Peyer's patch (tissue), 4 donors: ENCODE data around the gene INAFM2.

Experiments
- CTCF ChIP-seq, 6 experiments: fragments of 450-650 bp in 4 of 6; fragments of 200-600 bp in 2 of 6; sonication (generic) in 1 of 6; IDR thresholded peaks; one replicate each; pipeline ENCODE4 v1.5.1; 2017 to 2019; ENCODE audit warnings: antibody characterized with exemption in 6 of 6, mild to moderate bottlenecking in 3 of 6, moderate library complexity in 1 of 6
- POLR2A ChIP-seq, 2 donors: fragments of 450-650 bp; IDR thresholded peaks; one replicate each; pipeline ENCODE4 v1.5.1; 2017; ENCODE audit warnings: antibody characterized with exemption in 2 of 2, mild to moderate bottlenecking in 2 of 2, moderate library complexity in 2 of 2

GRCh38 chr15:40332113-40332781, 8.8 kb downstream of the INAFM2 start:
- TF ChIP-seq CTCF (IDR thresholded peaks at IDR 0.05) (no peak), POLR2A (IDR thresholded peaks at IDR 0.05) (no peak)
